Neuronal stem cell (in vitro differentiated cells): ENCODE results near the gene GALNT3.

Experiments
- DNase-seq: peaks from one replicate; pipeline ENCODE4 v3.0.0-alpha.2; 2013; ENCODE audit warnings: low spot score
- H2AFZ ChIP-seq: one replicate; pipeline ENCODE4 v1.6.1; 2013; ENCODE audit warnings: mild to moderate bottlenecking, low read length, inconsistent platforms
- H2AK5ac ChIP-seq: 2 replicates; pipeline ENCODE4 v1.6.1; 2013; ENCODE audit warnings: low read depth, mild to moderate bottlenecking, inconsistent platforms, low read length, moderate library complexity, mixed read lengths
- H2BK120ac ChIP-seq: 2 replicates; pipeline ENCODE4 v1.6.1; 2013; ENCODE audit warnings: low read depth, mild to moderate bottlenecking, inconsistent platforms, low read length, moderate library complexity, mixed read lengths
- H2BK12ac ChIP-seq: one replicate; pipeline ENCODE4 v1.6.1; 2013; ENCODE audit warnings: low read length, inconsistent platforms
- H2BK15ac ChIP-seq: 2 replicates; pipeline ENCODE4 v1.6.1; 2013; ENCODE audit warnings: mild to moderate bottlenecking, low read length, inconsistent platforms, mixed read lengths
- H2BK5ac ChIP-seq: one replicate; pipeline ENCODE4 v1.6.1; 2013; ENCODE audit warnings: inconsistent platforms, mild to moderate bottlenecking, low read length, moderate library complexity
- H3K14ac ChIP-seq: one replicate; pipeline ENCODE4 v1.6.1; 2013; ENCODE audit warnings: low read length, inconsistent platforms
- H3K18ac ChIP-seq: 2 replicates; pipeline ENCODE4 v1.6.1; 2013; ENCODE audit warnings: low read length, inconsistent platforms
- H3K23ac ChIP-seq: 2 replicates; pipeline ENCODE4 v1.6.1; 2013; ENCODE audit warnings: low read depth, mild to moderate bottlenecking, mixed read lengths, low read length, inconsistent platforms; ENCODE audit not compliant: poor library complexity
- H3K27ac ChIP-seq: replicated peaks from 3 replicates; pipeline ENCODE4 v1.5.1; 2013; ENCODE audit warnings: low read length, inconsistent platforms
- H3K27me3 ChIP-seq, 3 experiments: 2 replicates each; pipeline ENCODE4 v1.6.1; 2013; ENCODE audit warnings: low read length in 3 of 3, mild to moderate bottlenecking in 2 of 3, inconsistent platforms in 1 of 3, low read depth in 1 of 3, mixed read lengths in 1 of 3, moderate library complexity in 1 of 3; ENCODE audit not compliant: control insufficient read depth in 3 of 3, insufficient read depth in 3 of 3
- H3K36me3 ChIP-seq, 2 donors: replicated peaks in 1 of 2; 2 replicates each; pipeline ENCODE4 v1.6.1; 2013; ENCODE audit warnings: low read length in 2 of 2; ENCODE audit not compliant: control insufficient read depth in 2 of 2, insufficient read depth in 2 of 2
- H3K4ac ChIP-seq: 2 replicates; pipeline ENCODE4 v1.6.1; 2013; ENCODE audit warnings: inconsistent platforms, mild to moderate bottlenecking, low read length, moderate library complexity
- H3K4me1 ChIP-seq, 2 donors: 1 replicate in 1 of 2; 2 replicates in 1 of 2; pipeline ENCODE4 v1.6.1; 2013; ENCODE audit warnings: low read length in 2 of 2, low read depth in 1 of 2; ENCODE audit not compliant: control insufficient read depth in 2 of 2, insufficient read depth in 1 of 2
- H3K4me2 ChIP-seq: one replicate; pipeline ENCODE4 v1.6.1; 2013; ENCODE audit warnings: mild to moderate bottlenecking, low read length, inconsistent platforms; ENCODE audit not compliant: insufficient read depth, poor library complexity, severe bottlenecking
- H3K4me3 ChIP-seq, 2 donors: 2 replicates each; pipeline ENCODE4 v1.5.1; 2013; ENCODE audit warnings: low read length in 2 of 2, mild to moderate bottlenecking in 2 of 2, inconsistent platforms in 1 of 2, moderate library complexity in 1 of 2
- H3K79me1 ChIP-seq: one replicate; pipeline ENCODE4 v1.6.1; 2013; ENCODE audit warnings: low read depth, mild to moderate bottlenecking, inconsistent platforms, low read length, moderate library complexity
- H3K9ac ChIP-seq: one replicate; pipeline ENCODE4 v1.6.1; 2013; ENCODE audit warnings: mild to moderate bottlenecking, low read depth, low read length, inconsistent platforms; ENCODE audit not compliant: poor library complexity
- H3K9me3 ChIP-seq, 2 donors: replicated peaks in 1 of 2; 2 replicates each; pipeline versions ENCODE3 to v1.6.1; 2013; ENCODE audit warnings: low read length in 2 of 2, mild to moderate bottlenecking in 2 of 2, inconsistent platforms in 1 of 2, low read depth in 1 of 2, mixed read lengths in 1 of 2, moderate library complexity in 1 of 2; ENCODE audit not compliant: control insufficient read depth in 2 of 2, insufficient read depth in 1 of 2
- H4K8ac ChIP-seq: one replicate; pipeline ENCODE4 v1.6.1; 2013; ENCODE audit warnings: low read depth, mild to moderate bottlenecking, inconsistent platforms, low read length, moderate library complexity
- H4K91ac ChIP-seq: one replicate; pipeline ENCODE4 v1.6.1; 2013; ENCODE audit warnings: low read length, low read depth, mild to moderate bottlenecking, inconsistent platforms; ENCODE audit not compliant: poor library complexity
- WGBS, 2 donors: extraction: QIAGEN DNeasy Blood & Tissue Kit; methylation state at CpG; one replicate each; pipeline ENCODE4 v1.1.7; 2013; ENCODE audit warnings: missing lambda C conversion rate in 2 of 2, mixed read lengths in 1 of 2; ENCODE audit not compliant: insufficient read length in 2 of 2, insufficient replicate concordance in 1 of 2; ENCODE audit errors: extremely low coverage in 2 of 2; 5-methylcytosine and 5-hydroxymethylcytosine counted together

GALNT3 gene

GRCh38 chr2:165827016-165827920 lies 33.2 kb upstream of the GALNT3 start:
- no peak overlapping the region for H3K4ac ChIP-seq
- no peak overlapping the region for H3K27ac ChIP-seq
- H3K18ac ChIP-seq = no peak overlapping the region
- no peaks in the 10 kb centered on the region for H3K27me3 ChIP-seq
- no peak overlapping the region for H4K8ac ChIP-seq
- H2BK5ac ChIP-seq = no peak overlapping the region
- no peak for DNase-seq
- H3K23ac ChIP-seq = no peak overlapping the region
- no peak overlapping the region for H3K14ac ChIP-seq
- H2AFZ ChIP-seq = no peak overlapping the region
- no peak overlapping the region for H2BK120ac ChIP-seq
- no peak overlapping the region for H2BK12ac ChIP-seq
- H3K4me2 ChIP-seq = no peak overlapping the region
- H2BK15ac ChIP-seq = no peak overlapping the region
- no peak overlapping the region for H4K91ac ChIP-seq
- no peak overlapping the region for H3K9ac ChIP-seq
- no peaks in the 10 kb centered on the region for H3K4me1 ChIP-seq
- no peaks in the 10 kb centered on the region for H3K79me1 ChIP-seq
- no CpG with 5 or more reads among the region's 3 CpGs for WGBS, 2 donors
- H2AK5ac ChIP-seq = no peak overlapping the region
- no peak overlapping the region for H3K4me3 ChIP-seq
- H3K36me3 ChIP-seq = no peaks in the 10 kb centered on the region
- H3K9me3 ChIP-seq = no peaks in the 10 kb centered on the region

DNA sequence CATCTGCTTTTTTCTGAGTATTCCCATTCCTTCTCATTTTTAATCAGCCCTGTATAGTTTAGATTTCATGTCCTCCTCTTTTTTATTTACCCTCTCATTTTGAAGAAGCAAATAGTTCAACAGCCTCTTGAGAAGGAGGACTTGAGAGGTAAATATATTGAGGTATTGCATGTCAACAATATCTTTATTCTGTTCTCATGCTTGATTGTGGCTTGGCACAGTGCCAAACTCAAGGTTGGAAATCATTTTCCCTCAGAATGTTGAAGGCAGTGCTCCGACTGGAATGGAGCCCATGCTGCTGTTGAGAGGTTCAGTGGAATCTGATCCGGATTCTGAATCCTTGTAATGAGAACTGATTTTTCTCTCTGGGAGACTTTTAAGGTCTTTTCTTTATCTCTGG lies 31.0 kb upstream of the GALNT3 start:
- Histone ChIP-seq H3K36me3 (no peaks in the 10 kb centered on the region), H2AFZ (no peak overlapping the region), H2AK5ac (no peak overlapping the region), H3K4me1 (no peaks in the 10 kb centered on the region), H3K14ac (no peak overlapping the region), H4K91ac (no peak overlapping the region), H3K4me2 (no peak overlapping the region), H3K27ac (no peak overlapping the region), H3K27me3 (no peaks in the 10 kb centered on the region), H3K4ac (no peak overlapping the region), H4K8ac (no peak overlapping the region), H2BK15ac (no peak overlapping the region), H3K79me1 (no peaks in the 10 kb centered on the region), H3K18ac (no peak overlapping the region), H3K9ac (no peak overlapping the region), H3K23ac (no peak overlapping the region), H3K4me3 (no peak overlapping the region), H2BK5ac (no peak overlapping the region), H2BK120ac (no peak overlapping the region), H3K9me3 (no peaks in the 10 kb centered on the region), H2BK12ac (no peak overlapping the region)
- no CpG with 5 or more reads among the region's 2 CpGs for WGBS, 2 donors
- DNase-seq = no peak

- H3K4me1 ChIP-seq = peaks cover 0 to 3% of the 10 kb centered on the region in 2 donors
- H3K9ac ChIP-seq = no peak overlapping the region
- no peaks in the 10 kb centered on the region for H3K36me3 ChIP-seq
- no peak overlapping the region for H3K4ac ChIP-seq
- H3K9me3 ChIP-seq = no peaks in the 10 kb centered on the region
- no peak overlapping the region for H3K18ac ChIP-seq
- no peak overlapping the region for H2BK15ac ChIP-seq
- no peak overlapping the region for H3K4me3 ChIP-seq
- no peaks in the 10 kb centered on the region for H3K27me3 ChIP-seq
- no peak overlapping the region for H2BK120ac ChIP-seq
- no peak overlapping the region for H4K91ac ChIP-seq
- H3K14ac ChIP-seq = no peak overlapping the region
- no CpG with 5 or more reads among the region's 2 CpGs for WGBS, 2 donors
- H4K8ac ChIP-seq = no peak overlapping the region
- H2BK5ac ChIP-seq = no peak overlapping the region
- no peak overlapping the region for H2BK12ac ChIP-seq
- DNase-seq = no peak
- no peak overlapping the region for H3K27ac ChIP-seq
- H2AFZ ChIP-seq = no peak overlapping the region
- no peaks in the 10 kb centered on the region for H3K79me1 ChIP-seq
- H3K4me2 ChIP-seq = no peak overlapping the region
- H3K23ac ChIP-seq = no peak overlapping the region
- no peak overlapping the region for H2AK5ac ChIP-seq
Observed at GRCh38 chr2:165820296-165820695, 26.2 kb upstream of the GALNT3 start.

DNA sequence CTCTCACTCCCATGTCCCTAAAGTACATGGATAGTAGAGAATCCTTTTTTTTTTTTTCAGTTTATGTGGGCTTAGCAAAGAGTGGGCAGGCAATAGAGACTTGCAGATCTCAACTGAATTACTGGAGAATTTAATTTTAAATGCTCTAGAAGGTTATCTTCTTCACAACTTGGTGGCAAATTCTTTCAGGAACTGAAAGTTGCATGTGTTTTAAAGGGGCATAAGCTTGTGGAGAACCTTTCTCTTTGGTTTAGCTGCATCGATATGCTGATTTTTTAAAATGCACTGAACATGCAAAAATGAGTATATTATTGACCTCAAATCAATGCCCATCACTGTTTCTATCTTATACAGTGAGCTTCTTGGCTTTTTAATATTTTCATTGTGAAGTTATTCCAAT lies 24.9 kb upstream of the GALNT3 start:
- no peak overlapping the region for H3K18ac ChIP-seq
- no peak overlapping the region for H3K4me2 ChIP-seq
- H3K23ac ChIP-seq = no peak overlapping the region
- no peak overlapping the region for H2BK15ac ChIP-seq
- no peaks in the 10 kb centered on the region for H3K9me3 ChIP-seq
- H2AK5ac ChIP-seq = no peak overlapping the region
- no peak overlapping the region for H2BK5ac ChIP-seq
- no peak overlapping the region for H2BK12ac ChIP-seq
- no peak overlapping the region for H2AFZ ChIP-seq
- peaks cover 0 to 6% of the 10 kb centered on the region in 2 donors for H3K4me1 ChIP-seq
- H3K4ac ChIP-seq = no peak overlapping the region
- no peak overlapping the region for H4K8ac ChIP-seq
- no peaks in the 10 kb centered on the region for H3K36me3 ChIP-seq
- no peak overlapping the region for H3K14ac ChIP-seq
- H3K4me3 ChIP-seq = no peak overlapping the region
- H2BK120ac ChIP-seq = no peak overlapping the region
- no peak overlapping the region for H3K9ac ChIP-seq
- H3K79me1 ChIP-seq = no peaks in the 10 kb centered on the region
- H4K91ac ChIP-seq = no peak overlapping the region
- no CpG with 5 or more reads among the region's 1 CpG for WGBS, 2 donors
- no peak for DNase-seq
- no peak overlapping the region for H3K27ac ChIP-seq
- no peaks in the 10 kb centered on the region for H3K27me3 ChIP-seq
